ENCODE measurements around the gene IRS1.

The IRS1 gene

DNA sequence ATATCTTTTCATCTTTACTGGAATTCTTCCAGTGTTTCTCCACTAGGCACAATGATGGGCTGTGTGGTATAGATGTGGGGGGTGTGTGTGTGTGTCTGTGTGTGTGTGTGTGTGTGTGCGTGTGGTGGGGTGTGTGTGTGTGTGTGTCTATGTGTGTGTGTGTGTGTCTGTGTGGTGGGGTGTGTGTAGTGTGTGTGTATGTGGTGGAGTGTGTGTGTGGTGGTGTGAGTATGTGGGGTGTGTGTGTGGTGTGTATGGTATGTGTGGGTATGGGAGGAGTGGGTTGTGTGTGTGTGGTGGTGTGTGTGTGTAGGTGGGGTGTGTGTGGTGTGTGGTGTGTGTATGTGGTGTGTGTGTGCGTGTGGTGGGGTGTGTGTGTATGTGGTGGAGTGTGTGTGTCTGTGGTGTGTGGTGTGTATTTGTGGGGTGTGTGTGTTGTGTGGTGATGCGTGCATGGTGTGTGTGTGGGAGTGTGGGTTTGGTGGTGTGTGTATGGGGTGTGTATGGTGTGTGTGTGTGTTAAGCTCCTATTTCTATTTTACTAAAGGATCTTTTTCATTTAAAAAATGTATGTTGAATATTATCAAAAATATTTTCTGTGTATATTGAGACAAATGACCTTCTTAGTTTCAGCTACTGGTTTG, 84.2 kb downstream of the IRS1 start:
- Histone ChIP-seq H3K4me3 (ENCODE audit: low read depth in 1 of 2, low read length in 2 of 2) (no peak overlapping the region), H3K9me3 (ENCODE audit: control insufficient read depth in 1 of 2, low read length in 2 of 2) (no peaks in the 10 kb centered on the region), H3K27me3 (ENCODE audit: low read depth, low read length) (no peaks in the 10 kb centered on the region), H3K36me3 (ENCODE audit: control insufficient read depth in 1 of 2, insufficient read depth in 2 of 2, low read length in 2 of 2) (no peaks in the 10 kb centered on the region), H3K27ac (ENCODE audit: low read length) (no peak overlapping the region), H3K4me1 (ENCODE audit: control insufficient read depth in 1 of 2, insufficient read depth in 2 of 2, low read length in 2 of 2) (no peaks in the 10 kb centered on the region)

DNA sequence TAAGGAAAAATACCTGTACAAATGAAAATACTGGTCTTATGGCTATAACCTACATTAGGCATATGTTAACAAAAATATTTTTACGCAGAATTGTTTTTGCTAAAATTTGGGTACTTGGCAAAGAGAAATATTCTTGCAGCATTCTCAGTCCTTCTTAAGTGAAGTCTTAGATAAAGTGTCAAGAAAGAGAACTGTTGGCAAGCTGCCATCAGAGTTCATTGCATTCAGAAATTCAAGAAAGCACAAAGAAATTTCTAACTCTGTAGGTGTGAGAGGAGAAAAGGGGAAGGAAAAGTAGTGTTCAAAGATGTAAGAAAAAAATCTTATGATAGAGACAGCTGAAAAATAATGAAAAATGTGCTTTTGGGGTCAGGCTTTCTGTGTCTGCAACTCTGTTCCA, 86.7 kb downstream of the IRS1 start:
- Histone ChIP-seq H3K4me3 (ENCODE audit: low read depth in 1 of 2, low read length in 2 of 2) (no peak overlapping the region), H3K27ac (ENCODE audit: low read length) (no peak overlapping the region), H3K36me3 (ENCODE audit: control insufficient read depth in 1 of 2, insufficient read depth in 2 of 2, low read length in 2 of 2) (no peaks in the 10 kb centered on the region), H3K4me1 (ENCODE audit: control insufficient read depth in 1 of 2, insufficient read depth in 2 of 2, low read length in 2 of 2) (no peaks in the 10 kb centered on the region), H3K9me3 (ENCODE audit: control insufficient read depth in 1 of 2, low read length in 2 of 2) (no peaks in the 10 kb centered on the region), H3K27me3 (ENCODE audit: low read depth, low read length) (no peaks in the 10 kb centered on the region)

DNA sequence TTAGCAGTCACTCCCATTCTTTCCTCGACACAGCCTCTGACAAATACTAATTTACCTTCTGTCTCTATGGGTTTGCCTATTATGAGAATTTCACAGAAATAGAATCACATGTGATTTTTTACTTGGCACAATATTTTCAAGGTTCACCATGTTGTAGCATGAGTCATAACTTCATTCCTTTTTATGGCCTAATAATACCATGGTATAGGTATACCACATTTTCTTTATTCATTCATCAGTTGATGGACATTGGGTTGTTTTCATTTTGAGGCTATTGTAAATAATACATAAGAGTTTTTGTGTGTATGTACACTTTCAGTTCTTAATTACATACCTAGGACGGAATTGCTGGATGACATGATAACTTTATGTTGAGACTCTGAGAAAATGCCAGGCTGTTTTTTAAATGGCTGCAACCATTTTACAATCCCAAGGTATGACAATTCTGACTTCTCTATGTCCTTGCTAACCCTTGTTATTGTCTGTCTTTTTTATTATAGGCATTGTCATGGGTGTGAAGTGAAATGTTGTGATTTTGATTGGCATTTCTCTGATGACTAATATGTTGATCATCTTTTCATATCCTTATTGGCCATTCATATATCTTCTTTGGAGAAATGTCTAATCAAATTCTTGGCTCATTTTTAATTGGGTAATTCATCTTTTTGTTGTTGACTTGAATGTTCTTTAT, 87.9 kb downstream of the IRS1 start:
- H3K4me3 ChIP-seq (ENCODE audit: low read depth in 1 of 2, low read length in 2 of 2): no peak overlapping the region
- H3K9me3 ChIP-seq (ENCODE audit: control insufficient read depth in 1 of 2, low read length in 2 of 2): no peaks in the 10 kb centered on the region
- H3K4me1 ChIP-seq (ENCODE audit: control insufficient read depth in 1 of 2, insufficient read depth in 2 of 2, low read length in 2 of 2): no peaks in the 10 kb centered on the region
- H3K36me3 ChIP-seq (ENCODE audit: control insufficient read depth in 1 of 2, insufficient read depth in 2 of 2, low read length in 2 of 2): no peaks in the 10 kb centered on the region
- H3K27me3 ChIP-seq (ENCODE audit: low read depth, low read length): no peaks in the 10 kb centered on the region
- no peak overlapping the region for H3K27ac ChIP-seq (ENCODE audit: low read length)

GRCh38 chr2:226707499-226707898, 92.1 kb downstream of the IRS1 start:
- no peaks in the 10 kb centered on the region for H3K9me3 ChIP-seq (ENCODE audit: control insufficient read depth in 1 of 2, low read length in 2 of 2)
- no peaks in the 10 kb centered on the region for H3K36me3 ChIP-seq (ENCODE audit: control insufficient read depth in 1 of 2, insufficient read depth in 2 of 2, low read length in 2 of 2)
- H3K27me3 ChIP-seq (ENCODE audit: low read depth, low read length): no peaks in the 10 kb centered on the region
- H3K27ac ChIP-seq (ENCODE audit: low read length): no peak overlapping the region
- no peaks in the 10 kb centered on the region for H3K4me1 ChIP-seq (ENCODE audit: control insufficient read depth in 1 of 2, insufficient read depth in 2 of 2, low read length in 2 of 2)
- no peak overlapping the region for H3K4me3 ChIP-seq (ENCODE audit: low read depth in 1 of 2, low read length in 2 of 2)

GRCh38 chr2:226705965-226706364, 93.7 kb downstream of the IRS1 start:
- Histone ChIP-seq H3K27ac (ENCODE audit: low read length) (no peak overlapping the region), H3K36me3 (ENCODE audit: control insufficient read depth in 1 of 2, insufficient read depth in 2 of 2, low read length in 2 of 2) (no peaks in the 10 kb centered on the region), H3K27me3 (ENCODE audit: low read depth, low read length) (no peaks in the 10 kb centered on the region), H3K4me3 (ENCODE audit: low read depth in 1 of 2, low read length in 2 of 2) (no peak overlapping the region), H3K9me3 (ENCODE audit: control insufficient read depth in 1 of 2, low read length in 2 of 2) (no peaks in the 10 kb centered on the region), H3K4me1 (ENCODE audit: control insufficient read depth in 1 of 2, insufficient read depth in 2 of 2, low read length in 2 of 2) (no peaks in the 10 kb centered on the region)

DNA sequence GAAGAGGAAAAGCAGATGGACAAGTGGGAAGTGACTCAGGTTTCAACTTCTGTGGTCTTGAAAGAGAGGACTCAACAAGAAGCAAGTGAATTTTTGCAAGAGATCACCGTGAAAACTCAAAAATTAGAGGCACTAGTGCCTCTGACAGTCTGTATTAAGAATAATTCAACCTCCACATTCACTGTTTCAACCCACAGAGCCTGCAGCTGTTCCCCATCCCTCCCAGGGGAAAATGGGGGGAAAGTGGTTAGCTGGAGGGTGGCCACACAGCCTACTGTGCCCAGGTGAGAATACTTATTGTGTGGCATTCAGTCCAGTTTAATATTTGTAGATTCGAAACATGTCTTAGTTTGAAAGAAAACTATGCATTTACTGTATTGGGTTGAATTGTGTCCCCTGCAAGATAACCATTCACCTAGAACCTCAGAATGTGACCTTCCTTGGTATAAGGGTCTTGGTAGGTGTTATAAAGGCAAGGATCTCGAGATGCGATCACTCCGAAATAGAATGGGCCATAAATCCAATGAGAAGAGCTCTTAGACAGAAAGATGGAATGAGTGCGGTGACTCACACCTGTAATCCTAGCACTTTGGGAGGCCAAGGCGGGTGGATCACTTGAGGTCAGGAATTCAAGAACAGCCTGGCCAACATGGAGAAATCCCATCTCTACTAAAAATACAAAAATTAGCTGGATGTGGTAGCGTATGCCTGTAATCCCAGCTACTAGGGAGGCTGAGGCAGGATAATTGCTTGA, 94.3 kb downstream of the IRS1 start:
- Histone ChIP-seq H3K27me3 (ENCODE audit: low read depth, low read length) (no peaks in the 10 kb centered on the region), H3K9me3 (ENCODE audit: control insufficient read depth in 1 of 2, low read length in 2 of 2) (no peaks in the 10 kb centered on the region), H3K4me1 (ENCODE audit: control insufficient read depth in 1 of 2, insufficient read depth in 2 of 2, low read length in 2 of 2) (no peaks in the 10 kb centered on the region), H3K4me3 (ENCODE audit: low read depth in 1 of 2, low read length in 2 of 2) (no peak overlapping the region), H3K27ac (ENCODE audit: low read length) (no peak overlapping the region), H3K36me3 (ENCODE audit: control insufficient read depth in 1 of 2, insufficient read depth in 2 of 2, low read length in 2 of 2) (no peaks in the 10 kb centered on the region)

- Histone ChIP-seq H3K4me3 (ENCODE audit: low read depth in 1 of 2, low read length in 2 of 2) (no peak overlapping the region), H3K27me3 (ENCODE audit: low read depth, low read length) (no peaks in the 10 kb centered on the region), H3K27ac (ENCODE audit: low read length) (no peak overlapping the region), H3K4me1 (ENCODE audit: control insufficient read depth in 1 of 2, insufficient read depth in 2 of 2, low read length in 2 of 2) (no peaks in the 10 kb centered on the region), H3K36me3 (ENCODE audit: control insufficient read depth in 1 of 2, insufficient read depth in 2 of 2, low read length in 2 of 2) (no peaks in the 10 kb centered on the region), H3K9me3 (ENCODE audit: control insufficient read depth in 1 of 2, low read length in 2 of 2) (no peaks in the 10 kb centered on the region)
Measured at GRCh38 chr2:226703514-226703913, 96.1 kb downstream of the IRS1 start.

DNA sequence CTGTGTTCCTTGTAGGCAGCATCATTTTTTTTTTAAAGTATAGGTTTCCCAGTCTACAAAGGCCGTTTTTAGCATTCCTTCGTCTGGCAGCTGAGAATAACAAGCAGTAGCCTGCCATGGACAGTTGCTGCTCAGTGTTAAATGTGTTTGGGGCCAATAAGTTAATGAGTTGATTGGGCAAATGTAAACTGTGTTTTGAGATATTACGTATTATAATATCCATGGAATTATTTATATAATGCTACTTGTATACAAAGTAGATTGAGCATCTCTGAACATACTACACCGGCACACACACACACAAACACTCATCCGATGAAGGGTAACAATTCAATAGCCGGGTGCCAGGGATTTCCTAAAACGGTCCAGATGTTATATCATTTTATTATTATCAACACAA, 97.2 kb downstream of the IRS1 start:
- Histone ChIP-seq H3K27me3 (ENCODE audit: low read depth, low read length) (no peaks in the 10 kb centered on the region), H3K9me3 (ENCODE audit: control insufficient read depth in 1 of 2, low read length in 2 of 2) (no peaks in the 10 kb centered on the region), H3K4me1 (ENCODE audit: control insufficient read depth in 1 of 2, insufficient read depth in 2 of 2, low read length in 2 of 2) (no peaks in the 10 kb centered on the region), H3K36me3 (ENCODE audit: control insufficient read depth in 1 of 2, insufficient read depth in 2 of 2, low read length in 2 of 2) (no peaks in the 10 kb centered on the region), H3K4me3 (ENCODE audit: low read depth in 1 of 2, low read length in 2 of 2) (no peak overlapping the region), H3K27ac (ENCODE audit: low read length) (no peak overlapping the region)

DNA sequence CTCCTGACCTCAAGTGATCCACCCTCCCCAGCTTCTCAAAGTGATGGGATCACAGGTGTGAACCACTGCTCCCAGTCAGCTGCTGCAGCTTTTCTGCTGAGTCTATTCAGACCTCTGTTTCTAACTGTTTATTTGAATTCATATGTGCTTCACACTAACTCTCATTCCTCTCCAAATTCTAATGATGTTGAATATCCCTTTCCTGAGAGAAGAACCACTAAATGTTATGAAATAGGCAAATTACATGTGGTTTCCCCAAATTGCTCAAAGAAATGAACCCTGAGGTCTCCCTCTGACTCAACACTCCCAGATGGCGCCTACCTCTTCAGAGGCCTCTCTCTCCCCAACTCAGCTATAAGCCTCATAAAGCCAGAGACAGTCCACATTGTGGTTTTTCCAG, 98.6 kb downstream of the IRS1 start:
- Histone ChIP-seq H3K27ac (ENCODE audit: low read length) (no peak overlapping the region), H3K4me1 (ENCODE audit: control insufficient read depth in 1 of 2, insufficient read depth in 2 of 2, low read length in 2 of 2) (no peaks in the 10 kb centered on the region), H3K27me3 (ENCODE audit: low read depth, low read length) (no peaks in the 10 kb centered on the region), H3K4me3 (ENCODE audit: low read depth in 1 of 2, low read length in 2 of 2) (no peak overlapping the region), H3K9me3 (ENCODE audit: control insufficient read depth in 1 of 2, low read length in 2 of 2) (no peaks in the 10 kb centered on the region), H3K36me3 (ENCODE audit: control insufficient read depth in 1 of 2, insufficient read depth in 2 of 2, low read length in 2 of 2) (no peaks in the 10 kb centered on the region)

GRCh38 chr2:226699321-226699720, 100.3 kb downstream of the IRS1 start:
- no peak overlapping the region for H3K27ac ChIP-seq (ENCODE audit: low read length)
- H3K27me3 ChIP-seq (ENCODE audit: low read depth, low read length): no peaks in the 10 kb centered on the region
- no peak overlapping the region for H3K4me3 ChIP-seq (ENCODE audit: low read depth in 1 of 2, low read length in 2 of 2)
- H3K36me3 ChIP-seq (ENCODE audit: control insufficient read depth in 1 of 2, insufficient read depth in 2 of 2, low read length in 2 of 2): no peaks in the 10 kb centered on the region
- no peaks in the 10 kb centered on the region for H3K9me3 ChIP-seq (ENCODE audit: control insufficient read depth in 1 of 2, low read length in 2 of 2)
- no peaks in the 10 kb centered on the region for H3K4me1 ChIP-seq (ENCODE audit: control insufficient read depth in 1 of 2, insufficient read depth in 2 of 2, low read length in 2 of 2)

DNA sequence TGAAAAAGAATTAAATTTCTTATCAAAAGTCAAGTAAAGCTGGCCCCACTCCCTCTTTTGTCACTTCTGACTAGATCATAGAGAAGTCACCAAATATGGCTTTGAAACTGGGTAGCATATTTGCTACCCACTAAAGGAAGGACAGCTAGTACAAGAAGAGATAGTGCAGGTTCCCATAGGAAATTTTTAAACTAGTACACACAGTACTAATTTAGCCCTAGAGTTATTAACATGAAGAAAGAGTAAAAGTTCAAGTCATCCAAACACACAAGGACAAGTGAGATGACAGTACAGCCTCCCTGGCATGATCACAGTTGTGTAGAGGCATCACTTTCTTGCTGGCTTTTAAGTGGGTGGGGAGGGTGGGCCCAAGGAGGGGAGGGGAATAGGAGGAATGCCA, 100.9 kb downstream of the IRS1 start:
- Histone ChIP-seq H3K27me3 (ENCODE audit: low read depth, low read length) (no peaks in the 10 kb centered on the region), H3K36me3 (ENCODE audit: control insufficient read depth in 1 of 2, insufficient read depth in 2 of 2, low read length in 2 of 2) (no peaks in the 10 kb centered on the region), H3K4me3 (ENCODE audit: low read depth in 1 of 2, low read length in 2 of 2) (no peak overlapping the region), H3K27ac (ENCODE audit: low read length) (no peak overlapping the region), H3K4me1 (ENCODE audit: control insufficient read depth in 1 of 2, insufficient read depth in 2 of 2, low read length in 2 of 2) (no peaks in the 10 kb centered on the region), H3K9me3 (ENCODE audit: control insufficient read depth in 1 of 2, low read length in 2 of 2) (no peaks in the 10 kb centered on the region)

Data from muscle layer of duodenum (tissue), 2 donors.